Measurements from ENCODE around the gene PIN4. TPM values are rescaled to one million over a fixed set of nuclear protein-coding genes. Genes with fewer than 3 reads are reported as not detected.

PIN4 gene
- total RNA-seq, 1 experiment from 2014 or later = 9.5 TPM

- Histone ChIP-seq H3K27me3 (ENCODE audit: insufficient read depth, low read length) (no peaks in the 10 kb centered on the region), H3K27ac (ENCODE audit: low read depth, low read length) (no peak overlapping the region), H3K4me1 (ENCODE audit: control insufficient read depth in 1 of 2, insufficient read depth in 2 of 2, low read length in 2 of 2) (peaks cover 0 to 12% of the 10 kb centered on the region in 2 experiments; a peak in 2 of 4 replicates), H4K20me1 (ENCODE audit: insufficient read depth) (no peaks in the 10 kb centered on the region), H3K9ac (ENCODE audit: low read length) (no peak overlapping the region), H3K36me3 (ENCODE audit: control insufficient read depth in 1 of 2, insufficient read depth in 2 of 2, low read length in 2 of 2) (peaks cover 0 to 5% of the 10 kb centered on the region in 2 experiments; a peak in 1 of 4 replicates), H2AFZ (ENCODE audit: low read depth, low read length, poor library complexity, severe bottlenecking) (no peak overlapping the region), H3K4me2 (ENCODE audit: low read length) (no peak overlapping the region), H3K9me2 (ENCODE audit: insufficient read depth) (no peaks in the 10 kb centered on the region), H3K9me3 (ENCODE audit: control insufficient read depth in 1 of 2, insufficient read depth in 1 of 2, low read depth in 1 of 2, low read length in 2 of 2) (no peaks in the 10 kb centered on the region), H3K4me3 (replicated peaks in 1 of 2; ENCODE audit: low read depth in 1 of 2, low read length in 2 of 2) (no peak overlapping the region), H3K79me2 (ENCODE audit: insufficient read depth, low read length) (peaks cover 19% of the 10 kb centered on the region; the same call in 1 of the 2 replicates)
- ChIA-PET RAD21 (ENCODE audit: low non-redundant PET in 1 of 2, low total read pairs in 2 of 2, uncharacterized antibody in 2 of 2, unreplicated experiment in 2 of 2) (no interaction called here), CTCF (no interaction called here), POLR2A (interaction anchor here (1.6 kb wide), 1 partner anchor 33 kb away, joined by 4 read pairs; the partner anchor contains the start of gene ERCC6L)
- ATAC-seq (no peak), DNase-seq (ENCODE audit: low read depth, low spot score) (no peak)
- BruUV-seq (replicated peaks) = no TSS peak
- intact Hi-C loops (cut with micrococcal nuclease) = no loop called here
- TF ChIP-seq ELF1 (IDR thresholded peaks at IDR 0.05; ENCODE audit: borderline replicate concordance, low read depth) (no peak), YY1 (IDR thresholded peaks at IDR 0.05; ENCODE audit: extremely low read depth, insufficient replicate concordance, low read depth, low read length) (no peak), SP1 (IDR thresholded peaks at IDR 0.05; ENCODE audit: low read depth) (no peak), CEBPB (IDR thresholded peaks at IDR 0.05; ENCODE audit: low read depth) (no peak), POLR2A (IDR thresholded peaks at IDR 0.05; ENCODE audit: borderline replicate concordance, extremely low read depth, insufficient read depth, insufficient read length) (no peak), EZH2phosphoT487 (IDR thresholded peaks at IDR 0.05; ENCODE audit: borderline replicate concordance) (no peak), RAD21 (IDR thresholded peaks at IDR 0.05; ENCODE audit: low read depth) (no peak), TCF7L2 (IDR thresholded peaks at IDR 0.05; ENCODE audit: borderline replicate concordance, extremely low read depth, insufficient read depth, insufficient read length) (no peak), POLR2AphosphoS5 (IDR thresholded peaks at IDR 0.05; ENCODE audit: low read depth, low read length) (no peak), JUND (IDR thresholded peaks at IDR 0.05) (no peak), REST (IDR thresholded peaks at IDR 0.05; ENCODE audit: low read depth) (no peak), ZNF274 (IDR thresholded peaks at IDR 0.05; ENCODE audit: low read depth, low read length) (no peak), MAX (IDR thresholded peaks at IDR 0.05) (no peak)
Measured at GRCh38 chrX:72205706-72206105, 24.1 kb downstream of the PIN4 start.
